GM19328 (cell line): ENCODE results near the gene AGO1.
A peak's percentile ranks its signal among the peaks of the same experiment; 100 is the strongest.

Experiments used
- ATAC-seq: cut with Tn5 transposase; IDR thresholded peaks from one replicate; pipeline ENCODE4 v1.9.1; 2021; ENCODE audit warnings: mild to moderate bottlenecking, moderate library complexity; ENCODE audit not compliant: unreplicated experiment

AGO1 gene

GRCh38 chr1:35882945-35883634 is at the start of gene AGO1:
Gene AGO1 (plus strand): TSS chr1:35883209. CDS start chr1:35883422, 213 bp downstream.
- peak; percentile 80 for ATAC-seq

GRCh38 chr1:35833395-35833794 is 49.6 kb upstream of the AGO1 start:
- no peak for ATAC-seq

GRCh38 chr1:35834218-35834617 is 48.8 kb upstream of the AGO1 start:
- no peak for ATAC-seq

GRCh38 chr1:35835398-35835797 is 47.6 kb upstream of the AGO1 start:
- ATAC-seq, result no peak

GRCh38 chr1:35836734-35837133 is 46.3 kb upstream of the AGO1 start:
- ATAC-seq, result no peak

- no peak for ATAC-seq
Observed at GRCh38 chr1:35838693-35839245, 44.2 kb upstream of the AGO1 start.

- ATAC-seq, result no peak
Observed at GRCh38 chr1:35844826-35845225, 38.2 kb upstream of the AGO1 start.

GRCh38 chr1:35845766-35846165 is 37.2 kb upstream of the AGO1 start:
- no peak for ATAC-seq

GRCh38 chr1:35847935-35848565 is 35.0 kb upstream of the AGO1 start:
- ATAC-seq, result no peak

- ATAC-seq, result no peak
Observed at GRCh38 chr1:35850051-35850450, 33.0 kb upstream of the AGO1 start.

- ATAC-seq, result no peak
Observed at GRCh38 chr1:35850716-35851115, 32.3 kb upstream of the AGO1 start.

- no peak for ATAC-seq
Observed at GRCh38 chr1:35851132-35851869, 31.7 kb upstream of the AGO1 start.

GRCh38 chr1:35852241-35852640 is 30.8 kb upstream of the AGO1 start:
- no peak for ATAC-seq

GRCh38 chr1:35854989-35855700 is 27.9 kb upstream of the AGO1 start:
- no peak for ATAC-seq

- no peak for ATAC-seq
Observed at GRCh38 chr1:35856964-35857363, 26.0 kb upstream of the AGO1 start.

- ATAC-seq, result no peak
Observed at GRCh38 chr1:35857830-35858229, 25.2 kb upstream of the AGO1 start.

- ATAC-seq, result no peak
Observed at GRCh38 chr1:35860696-35861095, 22.3 kb upstream of the AGO1 start.

- ATAC-seq, result no peak
Observed at GRCh38 chr1:35863136-35863535, 19.9 kb upstream of the AGO1 start.

GRCh38 chr1:35863881-35864625 is 19.0 kb upstream of the AGO1 start:
- ATAC-seq, result no peak

- no peak for ATAC-seq
Observed at GRCh38 chr1:35864813-35865212, 18.2 kb upstream of the AGO1 start.
